Stimulated activated CD4-positive, alpha-beta T cell treated with anti-CD3 and anti-CD28 coated beads, Interleukin-15, amount 100 ng/mL, for 48 hours (primary cell): ENCODE measurements around the gene FKBP4.

ENCODE experiments used
- DNase-seq, 2 donors: peaks; one replicate each; pipeline ENCODE4 v3.0.0-alpha.2; 2020; ENCODE audit warnings: low read depth in 2 of 2

Gene FKBP4

DNA sequence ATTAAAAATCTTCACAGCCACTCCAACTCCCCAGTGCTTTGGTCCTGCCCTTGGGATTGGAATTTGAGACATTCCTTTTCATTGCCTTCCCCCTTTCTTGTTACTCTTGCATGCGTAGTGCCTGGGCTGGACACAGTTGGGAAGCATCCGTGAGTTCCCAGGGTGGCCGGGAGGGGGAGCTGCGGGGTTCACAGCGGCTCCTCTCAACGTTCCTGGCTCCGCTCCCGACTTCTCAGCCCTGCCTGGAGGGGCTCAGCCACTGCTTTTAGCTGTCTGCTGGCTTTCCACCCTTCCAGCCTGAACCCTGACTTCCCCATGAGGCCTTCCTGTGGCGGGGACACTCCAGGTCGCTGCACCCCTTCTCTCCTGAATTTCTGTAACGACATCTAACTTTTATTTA is 58.9 kb downstream of the FKBP4 start:
- DNase-seq, result peak in 1 of 2 donors; percentile 29
